SK-N-SH (cell line): ENCODE results near the gene CBX8. TPM values are rescaled to one million over a fixed set of nuclear protein-coding genes. Genes with fewer than 3 reads are reported as not detected.
"Not testable (repeated sequence)": the region's sequence is repeated elsewhere in the genome, so short reads cannot be mapped to it uniquely, and the experiment has no call there.

Experiments used
- CTCF ChIA-PET: fragments of 300-600, 350-600 bp; formaldehyde crosslinking; extraction: SDS; loops from one replicate; lab custom pipeline; 2021; lab: Yijun Ruan, JAX
- POLR2A ChIA-PET: fragments of 350-600 bp; sonication (Branson Sonifier 250); formaldehyde crosslinking; extraction: SDS; loops from one replicate; lab custom pipeline; 2020; ENCODE audit warnings: antibody characterized with exemption, inconsistent platforms; lab: Yijun Ruan, JAX
- DNase-seq: peaks from one replicate; pipeline ENCODE4 v3.0.0; 2012
- H2AFZ ChIP-seq: fragments of 200-600 bp; sonication (generic); 2 replicates; pipeline ENCODE4 v1.8.1; 2016; ENCODE audit warnings: antibody characterized with exemption, mild to moderate bottlenecking, low read depth
- H3F3A ChIP-seq: fragments of 200-600 bp; sonication (generic); replicated peaks from 2 replicates; pipeline ENCODE3; 2016; ENCODE audit warnings: antibody characterized with exemption, mild to moderate bottlenecking; ENCODE audit not compliant: insufficient read depth
- H3K27ac ChIP-seq, 2 experiments: fragments of 200-500 bp in 1 of 2; fragments of 200-600 bp in 1 of 2; sonication (Bioruptor generic) in 1 of 2; sonication (generic), shearing (Covaris generic) in 1 of 2; 2 replicates each; pipeline versions ENCODE4 v1.5.1 to v1.6.1; 2014 to 2016; ENCODE audit warnings: low read depth in 2 of 2, inconsistent platforms in 1 of 2, low read length in 1 of 2, mild to moderate bottlenecking in 1 of 2, mixed read lengths in 1 of 2
- H3K27me3 ChIP-seq: fragments of 200-600 bp; sonication (generic), shearing (Covaris generic); 2 replicates; pipeline ENCODE4 v1.6.1; 2016; ENCODE audit warnings: mixed run types; ENCODE audit not compliant: insufficient read depth
- H3K36me3 ChIP-seq, 2 experiments: fragments of 200-500 bp in 1 of 2; fragments of 200-600 bp in 1 of 2; sonication (Bioruptor generic) in 1 of 2; sonication (generic) in 1 of 2; replicated peaks in 1 of 2; 2 replicates each; pipeline versions ENCODE3 to v1.5.1; 2014 to 2016; ENCODE audit warnings: low read length in 1 of 2, mild to moderate bottlenecking in 1 of 2; ENCODE audit not compliant: insufficient read depth in 2 of 2, control insufficient read depth in 1 of 2
- H3K4me1 ChIP-seq, 2 experiments: fragments of 200-500 bp in 1 of 2; fragments of 200-600 bp in 1 of 2; sonication (Bioruptor generic) in 1 of 2; sonication (generic), shearing (Covaris generic) in 1 of 2; 2 replicates each; pipeline versions ENCODE4 v1.5.1 to v1.6.1; 2014 to 2016; ENCODE audit warnings: low read depth in 1 of 2, low read length in 1 of 2, mixed run types in 1 of 2; ENCODE audit not compliant: insufficient read depth in 2 of 2, control insufficient read depth in 1 of 2
- H3K4me2 ChIP-seq: fragments of 200-600 bp; sonication (generic), shearing (Covaris generic); 2 replicates; pipeline ENCODE4 v1.6.1; 2017; ENCODE audit warnings: mixed run types
- H3K4me3 ChIP-seq, 2 experiments: fragments of 200-500 bp in 1 of 2; fragments of 200-600 bp in 1 of 2; sonication (Bioruptor generic) in 1 of 2; sonication (generic), shearing (Covaris generic) in 1 of 2; 2 replicates each; pipeline versions ENCODE4 v1.5.1 to v1.8.1; 2014 to 2016; ENCODE audit warnings: low read depth in 2 of 2, inconsistent platforms in 1 of 2, low read length in 1 of 2, mild to moderate bottlenecking in 1 of 2, mixed read lengths in 1 of 2, moderate library complexity in 1 of 2
- H3K79me2 ChIP-seq: fragments of 200-600 bp; sonication (generic); 2 replicates; pipeline ENCODE4 v1.8.1; 2017; ENCODE audit warnings: mild to moderate bottlenecking; ENCODE audit not compliant: insufficient read depth
- H3K9ac ChIP-seq: fragments of 200-600 bp; sonication (generic); 2 replicates; pipeline ENCODE4 v1.6.1; 2017; ENCODE audit warnings: mixed run types
- H3K9me2 ChIP-seq: fragments of 200-600 bp; sonication (generic); 2 replicates; pipeline ENCODE4 v1.6.1; 2017; ENCODE audit warnings: mixed run types
- H3K9me3 ChIP-seq: fragments of 200-600 bp; sonication (generic); 2 replicates; pipeline ENCODE4 v1.6.1; 2017; ENCODE audit warnings: mixed run types, mild to moderate bottlenecking, moderate library complexity
- H4K20me1 ChIP-seq: fragments of 200-600 bp; sonication (generic); 2 replicates; pipeline ENCODE4 v1.6.1; 2017; ENCODE audit warnings: mild to moderate bottlenecking, mixed run types; ENCODE audit not compliant: insufficient read depth
- FOXJ3 ChIP-seq: sonication (generic); formaldehyde crosslinking; IDR thresholded peaks from 2 replicates; pipeline ENCODE4 v1.5.1; 2020; ENCODE audit warnings: mild to moderate bottlenecking, missing genetic modification reagents
- RFX5 ChIP-seq: IDR thresholded peaks from 2 replicates; pipeline ENCODE4 v1.6.1; 2012; ENCODE audit warnings: mild to moderate bottlenecking, improper control_type of control experiment, low read length
- TAF1 ChIP-seq: IDR thresholded peaks from 2 replicates; pipeline ENCODE4 v1.6.1; 2012; ENCODE audit warnings: low read depth, mild to moderate bottlenecking, low read length, moderate library complexity, borderline replicate concordance
- TCF12 ChIP-seq: IDR thresholded peaks from 2 replicates; pipeline ENCODE4 v1.4.0; 2012
- WGBS: methylation state at CpG from one replicate; pipeline ENCODE4 v1.1.6; 2017; ENCODE audit warnings: low lambda C conversion rate; 5-methylcytosine and 5-hydroxymethylcytosine counted together
- polyA plus RNA-seq, 3 experiments: library from polyadenylated mRNA; depleted of rRNA; stranded (reverse); fragments of >200 nt; gene quantifications; 2 replicates each; pipeline ENCODE4 v1.2.3, GENCODE V29; 2012
- TF ChIP-seq, protein P1 (sequence below): IDR thresholded peaks from 2 replicates; pipeline ENCODE4 v1.4.0; 2012; ENCODE audit warnings: low read depth, borderline replicate concordance
- TF ChIP-seq, protein P2 (sequence below): IDR thresholded peaks from 2 replicates; pipeline ENCODE4 v1.6.1; 2012; ENCODE audit warnings: mild to moderate bottlenecking, low read depth, low read length, moderate library complexity

The CBX8 gene
- polyA plus RNA-seq, 1 of the 3 experiments (the other 2 are of a cell fraction): 2.9 TPM

DNA sequence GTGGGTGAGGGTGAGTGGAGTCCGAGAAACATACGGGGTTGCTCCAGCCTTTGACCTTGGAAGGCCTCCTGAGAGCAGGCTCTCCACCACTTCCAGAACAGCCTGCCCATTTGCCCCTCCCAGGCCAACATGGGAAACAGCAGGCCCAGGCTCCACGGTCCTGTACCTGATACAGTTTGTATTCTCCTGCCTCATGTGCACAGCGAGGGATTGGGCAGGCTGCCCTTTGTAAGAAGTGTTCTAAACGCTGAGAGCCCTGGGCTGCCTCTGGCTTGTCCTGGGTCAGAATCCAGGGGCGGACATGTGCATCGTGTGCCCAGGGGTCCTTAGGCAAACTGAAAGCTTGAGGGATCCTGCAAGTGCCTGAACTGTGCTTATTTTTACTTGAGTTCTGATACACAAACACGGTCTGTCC lies 22.3 kb downstream of the CBX8 start:
- WGBS: 83% methylated on average over 8 of the region's 8 CpGs
- H3K27me3 ChIP-seq: peaks cover 27% of the 10 kb centered on the region
- DNase-seq: no peak

DNA sequence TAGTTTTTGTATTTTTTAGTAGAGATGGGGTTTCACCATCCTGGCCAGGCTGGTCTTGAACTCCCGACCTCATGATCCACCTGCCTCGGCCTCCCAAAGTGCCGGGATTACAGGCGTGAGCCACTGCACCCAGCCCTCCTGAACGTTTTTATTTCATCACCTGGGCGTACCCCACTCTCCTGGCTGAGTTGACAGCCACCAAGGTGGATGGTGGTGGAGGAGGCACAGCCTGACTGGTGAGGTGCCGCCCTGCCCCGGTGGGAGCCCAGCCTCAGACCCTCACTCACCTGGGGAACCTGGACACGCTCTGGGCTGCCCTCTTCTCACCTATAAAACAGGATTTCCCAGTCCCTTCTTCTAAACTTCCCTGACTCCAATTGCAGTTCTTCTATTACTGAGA lies 24.2 kb downstream of the CBX8 start:
- POLR2A ChIA-PET, H2AFZ ChIP-seq, H3K79me2 ChIP-seq, CTCF ChIA-PET, H3K9ac ChIP-seq, DNase-seq, H4K20me1 ChIP-seq, H3K36me3 ChIP-seq, H3K4me2 ChIP-seq, H3K9me3 ChIP-seq, H3K4me1 ChIP-seq, H3K4me3 ChIP-seq, H3K27ac ChIP-seq, H3K9me2 ChIP-seq: not testable (repeated sequence)
- H3F3A ChIP-seq: peaks cover 11% of the 10 kb centered on the region
- WGBS: 75% methylated on average over 9 of the region's 9 CpGs
- peaks cover 37% of the 10 kb centered on the region for H3K27me3 ChIP-seq

More for the DNA sequence above, 22.3 kb downstream of the CBX8 start:
- H3K4me3 ChIP-seq: no peak overlapping the region
- no peak overlapping the region for H3K27ac ChIP-seq
- CTCF ChIA-PET: interaction anchor here (0.8 to 6.6 kb wide), 9 partner anchors 12 to 216 kb away, joined by 3 to 82 read pairs (median 5); partner anchors contain the start of gene CBX4
- peaks cover 0 to 12% of the 10 kb centered on the region in 2 experiments; a peak in 3 of 4 replicates for H3K4me1 ChIP-seq
- H4K20me1 ChIP-seq: peaks cover 5% of the 10 kb centered on the region; the same call in 1 of the 2 replicates
- H3K4me2 ChIP-seq: no peak overlapping the region
- TF ChIP-seq, protein P1, sequence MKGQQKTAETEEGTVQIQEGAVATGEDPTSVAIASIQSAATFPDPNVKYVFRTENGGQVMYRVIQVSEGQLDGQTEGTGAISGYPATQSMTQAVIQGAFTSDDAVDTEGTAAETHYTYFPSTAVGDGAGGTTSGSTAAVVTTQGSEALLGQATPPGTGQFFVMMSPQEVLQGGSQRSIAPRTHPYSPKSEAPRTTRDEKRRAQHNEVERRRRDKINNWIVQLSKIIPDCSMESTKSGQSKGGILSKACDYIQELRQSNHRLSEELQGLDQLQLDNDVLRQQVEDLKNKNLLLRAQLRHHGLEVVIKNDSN: no peak
- no peak for TF ChIP-seq FOXJ3 (CRISPR knock-in tag)
- TF ChIP-seq RFX5: no peak
- TF ChIP-seq TAF1: no peak
- TF ChIP-seq TCF12: no peak
- TF ChIP-seq, protein P2, sequence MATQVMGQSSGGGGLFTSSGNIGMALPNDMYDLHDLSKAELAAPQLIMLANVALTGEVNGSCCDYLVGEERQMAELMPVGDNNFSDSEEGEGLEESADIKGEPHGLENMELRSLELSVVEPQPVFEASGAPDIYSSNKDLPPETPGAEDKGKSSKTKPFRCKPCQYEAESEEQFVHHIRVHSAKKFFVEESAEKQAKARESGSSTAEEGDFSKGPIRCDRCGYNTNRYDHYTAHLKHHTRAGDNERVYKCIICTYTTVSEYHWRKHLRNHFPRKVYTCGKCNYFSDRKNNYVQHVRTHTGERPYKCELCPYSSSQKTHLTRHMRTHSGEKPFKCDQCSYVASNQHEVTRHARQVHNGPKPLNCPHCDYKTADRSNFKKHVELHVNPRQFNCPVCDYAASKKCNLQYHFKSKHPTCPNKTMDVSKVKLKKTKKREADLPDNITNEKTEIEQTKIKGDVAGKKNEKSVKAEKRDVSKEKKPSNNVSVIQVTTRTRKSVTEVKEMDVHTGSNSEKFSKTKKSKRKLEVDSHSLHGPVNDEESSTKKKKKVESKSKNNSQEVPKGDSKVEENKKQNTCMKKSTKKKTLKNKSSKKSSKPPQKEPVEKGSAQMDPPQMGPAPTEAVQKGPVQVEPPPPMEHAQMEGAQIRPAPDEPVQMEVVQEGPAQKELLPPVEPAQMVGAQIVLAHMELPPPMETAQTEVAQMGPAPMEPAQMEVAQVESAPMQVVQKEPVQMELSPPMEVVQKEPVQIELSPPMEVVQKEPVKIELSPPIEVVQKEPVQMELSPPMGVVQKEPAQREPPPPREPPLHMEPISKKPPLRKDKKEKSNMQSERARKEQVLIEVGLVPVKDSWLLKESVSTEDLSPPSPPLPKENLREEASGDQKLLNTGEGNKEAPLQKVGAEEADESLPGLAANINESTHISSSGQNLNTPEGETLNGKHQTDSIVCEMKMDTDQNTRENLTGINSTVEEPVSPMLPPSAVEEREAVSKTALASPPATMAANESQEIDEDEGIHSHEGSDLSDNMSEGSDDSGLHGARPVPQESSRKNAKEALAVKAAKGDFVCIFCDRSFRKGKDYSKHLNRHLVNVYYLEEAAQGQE: no peak
- TF ChIP-seq, all 33 proteins: peak for 0
- peaks cover 11% of the 10 kb centered on the region for H3F3A ChIP-seq
- H3K9me3 ChIP-seq: no peaks in the 10 kb centered on the region
- peaks cover 0 to under 1% of the 10 kb centered on the region in 2 experiments for H3K36me3 ChIP-seq
- no peak overlapping the region for H2AFZ ChIP-seq
- H3K9ac ChIP-seq: no peak overlapping the region
- peaks cover 14% of the 10 kb centered on the region for H3K79me2 ChIP-seq
- POLR2A ChIA-PET: no interaction called here
- H3K9me2 ChIP-seq: no peaks in the 10 kb centered on the region
